NCI-H82 (cell line): ENCODE results near the gene PMS2.
"Not testable (repeated sequence)": the region's sequence is repeated elsewhere in the genome, so short reads cannot be mapped to it uniquely, and the experiment has no call there.

Experiments used
- DNase-seq: peaks from one replicate; lab custom pipeline; 2025; lab: John Stamatoyannopoulos, UW

Gene PMS2

GRCh38 chr7:6008668-6009611 is at the start of gene PMS2, which contains the start of gene AIMP2:
TSS of gene PMS2 (minus strand) at chr7:6009049. CDS start at chr7:6009019, 30 bp downstream.
TSS of gene AIMP2 (plus strand) at chr7:6009272. CDS start at chr7:6009364, 92 bp downstream.
- peak; percentile 100 for DNase-seq

- peak; percentile 28 for DNase-seq
Measured at GRCh38 chr7:6057316-6058129, 48.7 kb upstream of the PMS2 start.

GRCh38 chr7:6056616-6057015 is 47.8 kb upstream of the PMS2 start:
- DNase-seq: no peak

- DNase-seq: not testable (repeated sequence)
Measured at GRCh38 chr7:6051185-6051584, 42.3 kb upstream of the PMS2 start.

GRCh38 chr7:6049780-6050179 is 40.9 kb upstream of the PMS2 start:
- no peak for DNase-seq

GRCh38 chr7:6035686-6036085 is 26.8 kb upstream of the PMS2 start:
- DNase-seq: no peak

GRCh38 chr7:6035165-6035564 is 26.3 kb upstream of the PMS2 start:
- no peak for DNase-seq

GRCh38 chr7:6032641-6033040 is 23.8 kb upstream of the PMS2 start:
- DNase-seq: no peak

- DNase-seq: no peak
Measured at GRCh38 chr7:6032167-6032566, 23.3 kb upstream of the PMS2 start.

GRCh38 chr7:6031567-6031966 is 22.7 kb upstream of the PMS2 start:
- DNase-seq: no peak

GRCh38 chr7:6030988-6031387 is 22.1 kb upstream of the PMS2 start, which contains the start of gene ANKRD61:
TSS of gene ANKRD61 (plus strand) at chr7:6031376. CDS start at chr7:6031376, 0 bp downstream.
- no peak for DNase-seq

- no peak for DNase-seq
Measured at GRCh38 chr7:6028563-6028962, 19.7 kb upstream of the PMS2 start.

- no peak for DNase-seq
Measured at GRCh38 chr7:6027806-6028365, 19.0 kb upstream of the PMS2 start.

GRCh38 chr7:6026820-6027311 is 18.0 kb upstream of the PMS2 start:
- DNase-seq: no peak

GRCh38 chr7:6026011-6026819 is 17.4 kb upstream of the PMS2 start:
- DNase-seq: peak; percentile 64

- no peak for DNase-seq
Measured at GRCh38 chr7:6023974-6024435, 15.2 kb upstream of the PMS2 start.

- no peak for DNase-seq
Measured at GRCh38 chr7:6022707-6023106, 13.9 kb upstream of the PMS2 start.

GRCh38 chr7:6020371-6021286 is 11.8 kb upstream of the PMS2 start:
- DNase-seq: no peak

- no peak for DNase-seq
Measured at GRCh38 chr7:6016653-6016966, 7.8 kb upstream of the PMS2 start.
